ENCODE results near the gene C1QTNF5.

C1QTNF5 gene

DNA sequence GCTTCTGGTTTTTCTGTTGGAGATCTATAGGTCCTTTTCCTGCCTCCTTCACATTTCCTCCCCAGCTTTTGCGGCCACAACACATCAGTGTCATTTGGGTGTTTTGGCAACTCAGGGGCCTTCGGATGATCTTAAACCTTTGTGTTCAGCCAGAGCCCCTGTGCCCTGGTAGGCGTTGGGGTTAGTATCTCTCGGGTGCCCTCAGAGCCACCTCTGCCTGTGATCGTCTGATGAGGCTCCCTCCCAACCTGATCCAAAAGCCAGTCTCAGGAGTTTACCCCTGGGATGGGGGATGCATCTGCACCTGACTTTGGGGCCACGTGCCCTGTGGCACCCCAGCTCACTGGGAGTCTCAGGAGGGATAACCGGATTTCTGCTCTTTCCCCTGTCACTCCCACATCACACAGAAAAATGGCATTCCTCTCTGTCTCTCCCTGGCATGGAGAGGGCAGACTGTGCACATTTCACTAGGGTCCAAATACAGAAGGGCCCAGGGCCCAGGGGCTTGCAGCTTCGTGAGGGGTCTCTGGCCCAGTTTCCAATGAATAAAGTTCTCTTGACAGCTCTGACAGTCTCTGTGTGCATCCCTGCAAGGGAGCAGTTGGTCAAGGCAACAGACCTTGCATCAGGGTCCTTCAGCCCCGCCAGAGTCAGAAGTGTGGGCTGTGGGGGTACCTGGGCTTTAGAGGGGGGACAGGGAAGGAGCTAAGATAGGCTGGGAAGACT is 3.8 kb downstream of the C1QTNF5 start:
- no peak for DNase-seq

DNA sequence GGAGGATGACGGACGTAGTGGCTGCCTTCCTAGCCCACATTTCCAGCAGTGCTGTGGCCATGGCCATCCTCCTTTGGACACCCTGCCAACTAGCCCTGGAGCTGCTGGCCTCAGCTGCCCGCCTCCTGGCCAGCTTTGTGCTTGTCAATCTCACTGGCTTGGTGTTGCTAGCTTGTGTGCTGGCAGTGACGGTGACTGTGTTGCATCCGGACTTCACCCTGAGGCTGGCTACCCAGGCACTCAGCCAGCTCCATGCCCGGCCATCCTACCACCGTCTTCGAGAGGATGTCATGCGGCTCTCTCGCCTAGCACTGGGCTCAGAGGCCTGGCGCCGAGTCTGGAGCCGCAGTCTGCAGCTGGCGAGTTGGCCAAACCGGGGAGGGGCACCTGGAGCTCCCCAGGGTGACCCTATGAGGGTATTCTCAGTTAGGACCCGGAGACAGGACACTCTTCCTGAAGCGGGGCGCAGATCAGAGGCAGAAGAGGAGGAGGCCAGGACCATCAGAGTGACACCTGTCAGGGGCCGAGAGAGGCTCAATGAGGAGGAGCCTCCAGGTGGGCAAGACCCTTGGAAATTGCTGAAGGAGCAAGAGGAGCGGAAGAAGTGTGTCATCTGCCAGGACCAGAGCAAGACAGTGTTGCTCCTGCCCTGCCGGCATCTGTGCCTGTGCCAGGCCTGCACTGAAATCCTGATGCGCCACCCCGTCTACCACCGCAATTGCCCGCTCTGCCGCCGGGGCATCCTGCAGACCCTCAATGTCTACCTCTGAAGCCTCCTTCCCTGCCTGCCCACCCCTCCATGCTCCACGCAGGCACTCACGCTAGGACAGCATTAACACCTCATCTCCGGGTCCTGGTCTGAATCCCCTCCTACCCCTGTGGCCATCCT is 4.8 kb downstream of the C1QTNF5 start:
- no peak for DNase-seq

- DNase-seq, result no peak
These were observed 5.5 kb downstream of the C1QTNF5 start for GRCh38 chr11:119335091-119335654.

- peak; percentile 90 for DNase-seq
These were observed 6.3 kb downstream of the C1QTNF5 start, which contains the start of gene RNF26 for GRCh38 chr11:119334174-119334930. TSS of gene RNF26 (plus strand) at chr11:119334527. CDS start at chr11:119335123, 596 bp downstream.

DNA sequence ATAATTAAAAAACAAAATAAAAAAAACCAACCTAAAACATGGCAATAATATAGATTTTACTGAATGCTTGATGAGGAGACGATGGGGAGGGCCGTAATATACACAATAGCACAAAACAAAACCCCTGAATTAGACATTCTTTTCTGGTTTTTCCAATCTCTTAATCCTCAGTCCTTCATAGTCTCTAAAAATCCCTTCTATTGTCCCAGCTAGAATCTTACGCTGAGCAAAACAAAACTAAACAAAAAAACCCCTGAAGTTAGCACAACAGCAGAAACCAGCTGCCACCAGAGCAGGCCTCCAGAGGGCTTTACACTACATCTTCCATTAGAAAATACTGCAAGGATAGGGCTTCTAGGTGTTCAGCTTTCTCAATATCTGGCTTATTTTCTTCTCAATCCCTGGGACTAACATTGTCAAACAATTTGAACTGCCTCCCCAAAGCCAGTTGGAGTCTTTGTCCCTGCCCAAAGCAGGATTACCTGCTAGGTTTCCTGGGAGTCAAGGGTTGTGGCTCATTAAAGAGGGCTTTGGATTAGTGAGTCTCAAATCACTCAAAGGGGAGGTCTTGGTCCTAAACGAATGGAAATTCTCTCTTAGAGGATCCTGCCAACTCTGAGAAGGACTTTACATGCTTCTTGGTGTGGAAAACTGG is 8.4 kb downstream of the C1QTNF5 start:
- DNase-seq, result no peak

GRCh38 chr11:119330237-119330636 is 10.4 kb downstream of the C1QTNF5 start:
- no peak for DNase-seq

- no peak for DNase-seq
These were observed 11.4 kb downstream of the C1QTNF5 start for GRCh38 chr11:119329320-119329719.

- no peak for DNase-seq
These were observed 16.5 kb downstream of the C1QTNF5 start for GRCh38 chr11:119324189-119324588.

GRCh38 chr11:119323532-119324033 is 17.1 kb downstream of the C1QTNF5 start:
- peak; percentile 85 for DNase-seq

GRCh38 chr11:119322921-119323531 is 17.7 kb downstream of the C1QTNF5 start:
- DNase-seq, result no peak

DNA sequence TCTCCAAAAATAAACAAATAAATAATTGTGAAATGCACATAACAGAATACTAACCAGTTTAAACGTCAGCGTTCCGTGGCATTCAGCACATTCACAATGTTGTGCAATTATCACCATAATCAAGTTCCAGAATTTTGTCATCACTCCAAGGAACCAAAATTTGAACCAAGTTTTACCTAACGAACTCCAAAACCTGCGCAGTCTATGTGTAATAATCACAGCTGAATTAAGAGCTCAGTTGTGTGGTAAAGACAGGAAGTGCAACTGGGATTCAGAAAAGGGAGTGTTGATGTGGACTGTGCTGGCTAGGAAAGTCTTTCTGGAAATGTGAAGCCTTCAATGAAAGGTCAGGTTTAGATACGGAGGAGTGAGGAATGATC is 18.3 kb downstream of the C1QTNF5 start:
- no peak for DNase-seq

DNA sequence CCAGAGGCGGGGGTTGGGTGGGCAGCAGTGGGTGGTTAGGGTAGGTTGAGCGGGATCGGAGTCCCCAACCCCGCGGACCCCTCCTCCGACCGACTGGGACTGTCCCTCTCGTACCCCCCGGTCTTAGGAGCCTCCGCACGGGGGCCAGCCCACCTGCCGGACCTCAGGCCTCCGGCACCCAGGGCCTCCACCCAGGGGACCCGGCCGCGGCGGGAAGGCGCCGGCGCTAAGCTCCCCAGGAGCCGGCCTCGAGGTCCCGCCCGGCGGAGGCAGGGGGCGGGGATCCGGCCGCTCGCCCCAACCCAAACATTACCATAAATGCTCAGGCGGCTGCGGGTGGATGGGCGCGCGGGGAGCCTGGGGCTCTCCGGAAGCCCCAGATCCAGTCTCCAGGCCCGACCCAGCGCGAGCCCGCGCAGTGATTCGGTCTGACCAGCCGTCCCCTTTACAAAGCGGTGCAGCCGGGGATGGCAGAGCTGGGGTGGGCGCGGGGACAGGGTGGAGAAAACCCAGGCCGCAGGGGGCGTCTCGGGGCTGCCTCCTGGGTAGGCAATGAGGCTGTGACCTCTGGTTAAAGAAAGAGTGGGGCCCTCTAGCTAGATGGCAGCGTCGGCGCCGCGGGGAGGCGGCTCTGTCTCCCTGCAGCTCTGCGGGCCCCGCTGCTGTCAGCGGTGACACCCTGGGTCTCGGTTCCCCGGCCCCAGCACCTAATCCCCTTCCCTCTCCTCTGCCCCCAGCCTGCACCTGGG is 19.7 kb downstream of the C1QTNF5 start:
- DNase-seq, result peak; percentile 48

GRCh38 chr11:119320240-119320775 is 20.4 kb downstream of the C1QTNF5 start:
- DNase-seq, result no peak

GRCh38 chr11:119319700-119320239 is 20.9 kb downstream of the C1QTNF5 start:
- DNase-seq, result no peak

GRCh38 chr11:119319136-119319699 is 21.5 kb downstream of the C1QTNF5 start:
- DNase-seq, result no peak

DNA sequence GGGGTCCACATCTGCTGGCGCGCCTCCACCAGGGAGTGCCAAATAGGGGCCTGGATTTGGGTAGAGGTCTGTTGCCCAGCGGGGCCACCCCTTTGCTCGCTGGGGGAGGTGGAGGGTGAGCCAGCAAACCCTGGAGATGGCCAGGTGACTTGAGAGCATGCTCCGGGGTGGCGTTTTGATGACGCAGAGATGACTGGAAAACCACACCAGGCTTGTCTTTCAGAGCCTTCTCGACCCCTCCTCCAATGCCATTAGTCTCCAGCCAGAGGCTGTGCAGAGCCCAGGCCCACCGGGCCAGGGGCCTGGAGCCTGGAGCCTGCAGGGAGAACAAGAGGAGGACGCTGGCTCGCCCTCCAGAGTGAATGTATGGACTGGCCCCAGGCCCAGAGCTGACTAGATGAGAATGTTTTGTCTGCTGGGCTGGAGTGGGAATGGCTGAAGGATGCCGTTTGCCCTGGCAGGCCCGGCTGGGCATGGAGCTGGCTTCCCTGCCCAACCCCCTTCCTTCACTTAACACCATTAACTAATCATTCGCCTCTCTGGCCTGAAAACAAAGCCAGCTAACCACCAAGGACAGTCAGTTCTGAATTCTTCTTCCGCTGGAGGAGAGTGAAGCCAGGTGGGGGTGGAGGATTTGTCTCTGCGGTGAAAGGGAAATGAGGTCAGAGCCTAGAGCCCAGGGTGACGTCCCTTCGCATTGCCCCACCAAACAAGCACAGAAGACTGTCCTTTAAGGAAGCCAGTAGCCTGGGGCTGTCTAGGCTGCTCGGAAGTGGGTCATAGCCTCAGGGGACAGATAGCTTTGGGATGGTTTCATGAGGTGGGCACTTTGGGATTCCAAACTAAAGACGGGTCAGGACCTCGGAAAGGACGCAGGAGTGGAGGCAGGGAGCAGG is 22.2 kb downstream of the C1QTNF5 start:
- no peak for DNase-seq

DNA sequence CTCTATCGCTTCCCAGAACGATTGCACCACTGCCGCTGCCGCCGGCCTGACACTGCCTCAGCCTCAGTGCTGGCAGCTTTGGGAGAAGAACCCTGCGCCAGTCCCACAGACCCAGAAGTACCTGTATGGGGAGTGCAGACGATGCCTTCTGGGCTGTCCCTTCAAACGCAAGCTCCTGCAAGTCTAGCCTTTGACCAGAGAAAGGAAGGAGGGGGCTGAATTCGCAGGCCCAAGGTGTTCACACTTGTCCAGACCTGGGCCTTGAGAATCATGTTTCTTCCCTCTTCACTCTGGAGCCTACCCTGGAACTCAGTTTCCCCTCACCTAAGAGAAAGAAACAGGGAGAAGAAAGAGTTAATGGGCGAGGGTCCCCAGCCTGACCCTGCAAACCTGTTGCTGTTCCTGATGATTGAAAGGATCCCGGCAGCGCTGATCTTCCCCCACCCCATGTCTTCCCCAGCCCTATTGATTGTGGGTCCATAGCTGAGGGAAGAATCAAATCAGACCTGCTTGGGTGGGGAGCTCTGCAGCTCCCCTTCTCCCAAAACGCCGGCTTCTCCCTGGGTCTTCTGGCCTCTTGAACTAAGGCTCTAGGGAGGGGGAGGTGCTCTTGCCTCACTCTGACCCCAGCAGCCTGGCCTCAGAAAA is 23.0 kb downstream of the C1QTNF5 start:
- no peak for DNase-seq
